OCI-LY7 (cell line): ENCODE measurements around the gene CNOT6.

ENCODE experiments used
- EZH2phosphoT487 ChIP-seq: fragments of 200-600 bp; sonication (generic); IDR thresholded peaks from 2 replicates; pipeline ENCODE4 v1.6.1; 2018; ENCODE audit warnings: low read depth, borderline replicate concordance, mild to moderate bottlenecking, mixed run types, antibody characterized with exemption, low read length, moderate library complexity, mixed read lengths
- TF ChIP-seq, protein P1 (sequence below): fragments of 200-600 bp; sonication (generic); conservative IDR thresholded peaks from 2 replicates; pipeline ENCODE4 v1.5.1; 2014; ENCODE audit warnings: mild to moderate bottlenecking, antibody characterized with exemption, low read length, moderate library complexity, mixed read lengths

DNA sequence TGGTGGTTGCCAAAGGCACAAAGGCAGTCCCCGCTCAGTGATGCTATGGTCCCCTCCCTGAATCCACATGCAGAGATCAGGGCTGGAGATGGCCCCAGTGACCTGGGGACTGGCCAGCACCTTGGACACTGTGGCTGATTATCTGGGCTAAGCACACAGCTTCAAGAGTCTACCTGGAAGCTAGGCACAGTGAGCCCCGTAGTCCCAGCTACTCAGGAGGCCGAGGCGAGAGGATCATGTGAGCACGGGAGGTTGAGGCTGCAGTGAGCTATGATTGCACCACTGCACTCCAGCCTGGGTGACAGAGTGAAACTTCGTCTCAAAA, 105.4 kb downstream of the CNOT6 start:
- TF ChIP-seq, protein P1, sequence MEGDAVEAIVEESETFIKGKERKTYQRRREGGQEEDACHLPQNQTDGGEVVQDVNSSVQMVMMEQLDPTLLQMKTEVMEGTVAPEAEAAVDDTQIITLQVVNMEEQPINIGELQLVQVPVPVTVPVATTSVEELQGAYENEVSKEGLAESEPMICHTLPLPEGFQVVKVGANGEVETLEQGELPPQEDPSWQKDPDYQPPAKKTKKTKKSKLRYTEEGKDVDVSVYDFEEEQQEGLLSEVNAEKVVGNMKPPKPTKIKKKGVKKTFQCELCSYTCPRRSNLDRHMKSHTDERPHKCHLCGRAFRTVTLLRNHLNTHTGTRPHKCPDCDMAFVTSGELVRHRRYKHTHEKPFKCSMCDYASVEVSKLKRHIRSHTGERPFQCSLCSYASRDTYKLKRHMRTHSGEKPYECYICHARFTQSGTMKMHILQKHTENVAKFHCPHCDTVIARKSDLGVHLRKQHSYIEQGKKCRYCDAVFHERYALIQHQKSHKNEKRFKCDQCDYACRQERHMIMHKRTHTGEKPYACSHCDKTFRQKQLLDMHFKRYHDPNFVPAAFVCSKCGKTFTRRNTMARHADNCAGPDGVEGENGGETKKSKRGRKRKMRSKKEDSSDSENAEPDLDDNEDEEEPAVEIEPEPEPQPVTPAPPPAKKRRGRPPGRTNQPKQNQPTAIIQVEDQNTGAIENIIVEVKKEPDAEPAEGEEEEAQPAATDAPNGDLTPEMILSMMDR: no peak
- TF ChIP-seq EZH2phosphoT487: no peak
